MM.1S (cell line): ENCODE results near the gene PLK5.

Experiments
- EZH2 ChIP-seq: fragments of 300-600 bp; sonication (generic); optimal IDR thresholded peaks from 2 replicates; pipeline ENCODE3; 2017; ENCODE audit warnings: low read depth, mild to moderate bottlenecking, antibody characterized with exemption, low read length, mixed read lengths
- EZH2phosphoT487 ChIP-seq: fragments of 300-600 bp; sonication (generic); IDR thresholded peaks from 2 replicates; pipeline ENCODE4 v1.6.1; 2018; ENCODE audit warnings: antibody characterized with exemption, low read length
- TF ChIP-seq, protein P1 (sequence below): fragments of 300-600 bp; sonication (generic); IDR thresholded peaks from 2 replicates; pipeline ENCODE4 v1.5.1; 2016; ENCODE audit warnings: antibody characterized with exemption, low read length, mixed read lengths

DNA sequence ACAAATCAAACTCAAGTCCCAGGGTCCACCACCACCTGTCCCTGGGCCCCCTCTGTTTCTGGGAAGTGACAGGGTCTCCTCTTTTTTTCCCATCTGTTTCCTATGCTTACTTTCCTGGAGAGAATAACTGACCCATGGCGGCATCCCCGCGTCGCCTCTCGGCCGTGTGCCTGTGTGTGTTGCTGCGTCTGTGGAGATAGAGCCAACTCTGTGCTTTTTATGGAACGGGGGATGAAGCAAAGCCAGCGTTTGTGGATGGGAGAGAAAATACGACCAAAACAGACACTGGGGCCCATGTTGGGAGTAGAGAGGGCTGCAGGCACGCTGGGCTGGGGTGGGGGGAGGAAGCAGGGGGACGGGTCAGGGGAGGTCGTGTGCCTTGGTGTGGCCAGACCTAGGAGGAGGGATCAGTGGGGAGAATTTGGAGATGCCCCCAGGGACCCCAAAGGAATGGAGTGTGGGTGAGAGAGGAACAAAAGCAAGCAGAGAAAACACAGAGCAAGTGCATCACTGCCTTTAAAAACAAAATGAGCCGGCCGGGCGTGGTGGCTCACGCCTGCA lies 16.6 kb downstream of the PLK5 start:
- no peak for TF ChIP-seq EZH2
- TF ChIP-seq EZH2phosphoT487, result no peak
- TF ChIP-seq, protein P1, sequence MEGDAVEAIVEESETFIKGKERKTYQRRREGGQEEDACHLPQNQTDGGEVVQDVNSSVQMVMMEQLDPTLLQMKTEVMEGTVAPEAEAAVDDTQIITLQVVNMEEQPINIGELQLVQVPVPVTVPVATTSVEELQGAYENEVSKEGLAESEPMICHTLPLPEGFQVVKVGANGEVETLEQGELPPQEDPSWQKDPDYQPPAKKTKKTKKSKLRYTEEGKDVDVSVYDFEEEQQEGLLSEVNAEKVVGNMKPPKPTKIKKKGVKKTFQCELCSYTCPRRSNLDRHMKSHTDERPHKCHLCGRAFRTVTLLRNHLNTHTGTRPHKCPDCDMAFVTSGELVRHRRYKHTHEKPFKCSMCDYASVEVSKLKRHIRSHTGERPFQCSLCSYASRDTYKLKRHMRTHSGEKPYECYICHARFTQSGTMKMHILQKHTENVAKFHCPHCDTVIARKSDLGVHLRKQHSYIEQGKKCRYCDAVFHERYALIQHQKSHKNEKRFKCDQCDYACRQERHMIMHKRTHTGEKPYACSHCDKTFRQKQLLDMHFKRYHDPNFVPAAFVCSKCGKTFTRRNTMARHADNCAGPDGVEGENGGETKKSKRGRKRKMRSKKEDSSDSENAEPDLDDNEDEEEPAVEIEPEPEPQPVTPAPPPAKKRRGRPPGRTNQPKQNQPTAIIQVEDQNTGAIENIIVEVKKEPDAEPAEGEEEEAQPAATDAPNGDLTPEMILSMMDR, result no peak
